GM21367 (cell line): Measurements from ENCODE around the gene NKX6-2.
"Not testable (repeated sequence)": the region's sequence is repeated elsewhere in the genome, so short reads cannot be mapped to it uniquely, and the experiment has no call there.

Experiments
- ATAC-seq: cut with Tn5 transposase; IDR thresholded peaks from one replicate; pipeline ENCODE4 v1.9.1; 2021; ENCODE audit not compliant: unreplicated experiment

Gene NKX6-2

DNA sequence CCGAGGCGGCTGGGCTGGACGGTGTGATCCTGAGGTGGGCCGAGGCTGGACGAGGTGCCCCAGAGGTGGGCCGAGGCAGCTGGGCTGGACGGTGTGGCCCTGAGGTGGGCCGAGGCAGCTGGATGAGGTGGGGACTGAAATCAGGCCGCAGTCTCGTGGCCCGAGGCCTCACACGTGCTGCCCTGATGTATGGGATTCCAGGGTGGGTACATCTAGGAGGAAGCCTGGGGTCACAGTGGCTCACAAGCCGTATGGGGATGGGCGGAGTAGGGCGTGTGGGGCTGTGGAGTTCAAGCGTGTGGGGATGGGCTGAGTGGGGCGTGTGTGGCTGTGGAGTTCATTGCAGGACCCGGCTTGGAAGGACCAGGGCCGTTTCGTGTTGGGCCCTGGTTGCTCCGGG, 12.5 kb upstream of the NKX6-2 start:
- ATAC-seq = no peak

DNA sequence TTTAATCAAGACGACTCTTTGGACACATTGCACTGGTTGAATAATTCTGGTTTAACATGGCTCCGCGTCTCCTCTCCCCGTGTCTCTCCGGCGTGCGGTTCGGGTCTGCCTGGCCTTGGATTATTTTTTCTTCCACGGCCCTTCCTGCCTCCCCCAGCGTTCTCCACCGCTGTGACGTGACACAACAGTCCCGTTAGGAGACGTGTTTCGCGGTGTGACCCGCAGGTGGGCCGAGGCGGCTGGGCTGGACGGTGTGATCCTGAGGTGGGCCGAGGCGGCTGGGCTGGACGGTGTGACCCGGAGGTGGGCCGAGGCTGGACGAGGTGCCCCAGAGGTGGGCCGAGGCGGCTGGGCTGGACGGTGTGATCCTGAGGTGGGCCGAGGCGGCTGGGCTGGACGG, 12.0 kb upstream of the NKX6-2 start:
- not testable (repeated sequence) for ATAC-seq

DNA sequence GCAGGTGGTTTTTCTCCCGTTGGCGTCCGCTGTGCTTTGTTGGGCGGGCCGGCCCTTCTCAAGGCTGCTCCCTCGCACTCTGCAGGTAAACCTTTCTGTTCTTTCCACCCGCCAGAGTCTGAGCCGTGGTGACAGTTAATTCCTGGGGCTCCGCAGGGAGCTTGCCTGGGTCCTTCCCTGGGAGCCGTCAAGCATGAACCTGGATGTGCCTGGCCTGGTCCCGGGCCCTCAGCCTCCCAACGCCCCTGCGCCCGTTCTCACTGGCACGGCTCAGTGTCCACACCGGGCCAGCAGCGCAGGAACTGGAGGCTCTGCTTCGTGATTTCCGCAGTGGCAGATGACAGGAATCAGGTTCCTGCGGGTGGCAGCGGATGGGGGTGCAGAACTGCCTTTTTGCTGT, 10.9 kb upstream of the NKX6-2 start:
- no peak for ATAC-seq

DNA sequence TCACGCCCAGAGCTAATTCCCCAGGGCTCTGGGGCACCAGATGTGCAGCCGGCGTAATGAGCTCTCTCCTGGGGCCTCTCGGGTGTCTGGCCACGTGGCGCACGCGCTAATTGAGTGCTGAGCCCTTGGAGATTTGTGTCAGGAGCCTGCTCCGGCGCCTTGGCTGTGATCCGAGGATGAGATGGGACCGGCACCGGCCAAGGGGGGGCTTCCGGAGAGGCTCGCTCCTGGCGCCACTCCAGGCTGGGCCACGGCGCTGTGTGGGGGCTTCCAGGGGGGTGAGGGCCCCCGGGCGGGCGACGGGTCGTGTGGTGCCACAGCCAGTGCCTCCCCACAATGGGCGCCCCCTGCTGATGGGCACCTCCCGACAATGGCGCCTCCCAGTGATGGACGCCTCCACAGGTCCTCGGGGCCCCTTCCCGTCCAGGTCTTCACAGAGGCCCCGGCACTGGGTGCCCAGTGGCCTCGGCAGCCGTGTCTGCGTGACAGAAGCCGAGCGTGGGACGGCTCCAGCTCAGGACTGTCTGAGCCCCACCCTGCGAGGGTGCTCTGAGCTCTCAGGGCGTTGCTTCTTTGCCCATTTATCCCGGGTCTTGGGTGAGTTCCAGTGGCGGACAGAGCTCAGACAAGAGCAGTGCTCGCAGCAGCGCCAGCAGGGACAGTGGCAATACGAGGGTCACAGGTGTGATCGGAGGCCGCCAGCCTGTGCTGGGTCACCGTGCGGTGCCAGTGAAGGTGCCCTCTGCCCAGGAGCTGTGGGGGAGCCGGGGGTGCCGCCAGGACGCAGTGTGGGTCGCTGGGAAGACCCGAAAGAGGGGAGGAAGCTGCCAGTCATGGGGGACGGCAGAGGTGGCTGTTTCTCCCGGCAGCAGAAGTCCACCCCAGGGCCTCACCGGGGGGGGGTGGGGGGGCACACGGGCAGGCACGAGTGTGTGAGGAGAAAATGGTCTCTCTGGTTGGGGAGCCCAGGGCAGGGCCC, 8.2 kb upstream of the NKX6-2 start:
- ATAC-seq = no peak

DNA sequence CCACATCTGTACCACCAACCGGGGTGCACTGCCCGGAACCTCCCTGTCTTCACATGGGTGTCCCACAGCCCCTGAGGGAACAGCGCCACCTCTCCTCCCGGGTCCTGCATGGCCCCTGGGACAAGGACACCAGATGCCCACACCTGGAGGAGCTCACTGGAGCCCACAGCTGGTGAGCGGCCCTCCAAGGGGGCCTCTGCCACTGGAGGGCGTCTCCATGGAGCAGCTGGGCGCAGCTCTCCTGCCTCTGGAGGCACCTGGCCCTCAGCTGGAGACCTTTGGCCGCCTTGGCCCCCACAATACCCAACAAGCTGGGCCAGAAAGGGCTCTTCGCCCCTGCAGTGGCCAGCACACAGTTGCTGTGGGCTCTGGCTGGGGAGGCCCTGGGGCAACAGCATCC, 7.3 kb upstream of the NKX6-2 start:
- no peak for ATAC-seq

DNA sequence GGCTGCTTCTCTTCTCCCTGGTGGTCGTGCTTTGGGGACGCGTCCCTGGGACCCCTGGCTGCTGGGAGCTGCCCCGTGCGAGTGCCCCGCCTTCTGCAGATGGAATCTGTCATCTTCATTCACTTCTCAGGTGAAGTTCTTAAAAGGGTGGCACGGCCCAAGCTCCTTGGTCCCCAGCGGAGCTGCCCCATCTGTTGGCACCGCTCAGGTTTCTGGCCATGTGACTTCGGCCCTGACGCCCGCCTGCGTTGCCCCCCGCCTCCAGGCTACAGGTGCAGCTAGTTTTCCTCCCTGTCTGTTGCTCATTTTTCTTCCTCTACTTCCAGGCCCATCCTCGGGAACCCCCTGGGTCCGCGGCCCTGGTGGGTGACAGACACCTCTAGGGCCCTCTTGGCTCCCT, 6.8 kb upstream of the NKX6-2 start:
- ATAC-seq = no peak

DNA sequence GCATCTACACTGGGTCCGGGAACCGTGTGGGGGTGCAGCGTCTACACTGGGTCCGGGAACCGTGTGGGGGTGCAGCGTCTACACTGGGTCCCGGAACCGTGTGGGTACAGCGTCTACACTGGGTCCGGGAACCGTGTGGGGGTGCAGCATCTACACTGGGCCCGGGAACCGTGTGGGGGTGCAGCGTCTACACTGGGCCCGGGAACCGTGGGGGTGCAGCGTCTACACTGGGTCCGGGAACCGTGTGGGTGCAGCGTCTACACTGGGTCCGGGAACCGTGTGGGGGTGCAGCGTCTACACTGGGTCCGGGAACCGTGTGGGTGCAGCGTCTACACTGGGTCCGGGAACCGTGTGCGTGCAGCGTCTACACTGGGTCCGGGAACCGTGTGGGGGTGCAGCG, 6.2 kb upstream of the NKX6-2 start:
- ATAC-seq = not testable (repeated sequence)

DNA sequence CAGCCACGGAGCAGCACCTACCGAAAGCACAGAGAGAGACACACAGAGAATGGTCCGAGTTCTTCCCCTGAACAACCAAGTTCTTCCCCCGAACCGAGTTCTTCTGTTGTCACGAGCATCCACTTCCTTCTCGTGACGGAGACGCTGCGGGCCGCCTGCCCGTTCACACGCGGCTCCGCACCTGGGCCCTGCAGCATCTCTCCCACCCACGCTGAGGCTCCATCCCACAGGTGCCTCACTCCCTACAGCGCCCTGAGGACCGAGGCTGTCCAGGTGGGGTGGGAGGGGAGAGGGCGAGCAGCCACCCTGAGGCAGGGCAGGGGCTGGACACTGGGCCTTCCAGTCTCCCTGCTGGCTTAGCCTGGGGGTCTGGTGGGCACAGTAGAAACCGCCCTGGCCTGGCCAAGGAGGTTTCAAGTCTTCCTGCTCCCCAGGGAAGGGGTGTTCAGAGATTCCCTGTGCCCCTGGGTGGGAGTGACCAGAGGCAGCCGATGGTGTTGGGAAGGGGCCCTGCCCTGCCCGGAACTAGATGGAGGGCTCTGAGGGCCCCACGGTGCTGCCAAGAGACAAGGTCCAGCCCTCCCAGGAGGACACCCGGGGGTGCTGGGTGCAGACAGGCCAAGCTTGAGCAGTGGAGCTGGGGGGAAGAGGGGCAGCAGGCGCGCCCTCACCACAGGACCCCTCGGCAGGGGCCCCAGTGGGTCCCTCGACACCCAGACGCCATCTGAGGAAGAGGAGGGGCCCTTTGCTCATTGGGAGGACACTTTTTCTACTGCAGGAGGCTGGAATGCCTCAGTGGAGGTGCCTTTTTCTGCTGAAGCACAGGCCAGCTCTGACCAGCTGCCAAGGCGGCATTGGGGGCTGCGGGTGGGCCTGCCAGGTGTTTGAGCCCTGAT, 5.2 kb upstream of the NKX6-2 start:
- ATAC-seq = no peak

DNA sequence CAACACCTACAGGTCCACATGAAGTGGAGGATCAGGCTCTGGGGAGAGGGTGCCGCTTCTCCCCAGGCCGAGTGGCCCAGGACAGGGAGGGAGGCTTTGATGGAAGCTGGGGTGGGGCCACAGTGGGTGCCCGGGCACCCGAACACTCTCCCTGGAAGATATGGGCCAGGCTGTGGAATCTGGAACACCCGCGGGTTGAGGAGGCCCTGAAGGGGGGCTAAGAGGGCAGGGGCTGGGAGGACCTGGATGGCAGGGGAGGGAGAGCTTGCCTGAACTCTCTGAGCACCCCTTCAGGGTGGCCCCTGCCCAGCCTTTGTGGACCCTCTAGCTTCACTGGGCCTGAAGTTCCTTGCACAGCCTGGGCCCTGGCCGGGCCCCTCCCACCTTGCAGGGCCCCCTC, 4.5 kb upstream of the NKX6-2 start:
- ATAC-seq = no peak

DNA sequence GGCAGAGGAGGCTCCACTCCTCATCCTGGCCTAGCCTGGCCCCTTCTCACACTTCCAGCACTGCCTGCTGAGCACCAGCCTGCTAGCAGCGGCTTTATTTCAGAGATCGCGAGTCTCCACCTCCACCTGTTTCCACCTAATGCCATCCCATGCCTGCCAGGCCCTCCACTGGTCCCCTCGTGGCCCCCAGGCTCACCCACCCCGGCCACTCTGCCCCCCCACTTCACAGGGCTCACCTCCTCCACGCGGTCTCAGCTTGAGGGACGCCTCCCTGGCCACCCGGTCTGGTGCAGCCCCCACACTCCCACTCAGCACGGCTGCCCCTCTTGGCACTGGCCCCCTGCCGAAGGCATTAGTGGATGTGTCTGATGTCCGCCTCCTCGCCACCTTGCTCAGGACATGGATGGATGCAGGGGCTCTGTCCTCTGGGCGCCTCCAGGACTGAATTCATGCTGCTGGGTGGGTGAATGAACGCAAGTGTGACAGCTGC, 3.8 kb upstream of the NKX6-2 start:
- ATAC-seq = no peak

DNA sequence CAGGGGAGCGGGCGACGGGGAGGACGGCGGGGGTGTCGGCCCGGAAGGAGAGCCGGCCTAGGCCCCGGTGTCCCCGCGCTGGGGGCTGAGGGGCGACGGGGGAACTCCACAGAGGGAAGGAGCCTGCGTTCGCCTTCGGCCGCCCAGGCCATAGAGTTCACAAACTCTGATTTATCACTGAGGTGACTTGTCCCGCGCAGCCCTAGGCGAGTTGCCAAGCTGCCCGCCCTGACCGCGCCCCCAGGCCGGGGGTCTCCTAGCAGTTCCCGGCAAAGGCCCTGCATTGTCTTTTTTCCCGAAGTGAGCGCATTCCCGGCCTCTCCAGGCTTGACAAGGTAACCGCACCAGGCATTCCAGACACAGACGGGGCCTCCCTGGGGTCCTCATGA, 2.9 kb upstream of the NKX6-2 start:
- no peak for ATAC-seq

DNA sequence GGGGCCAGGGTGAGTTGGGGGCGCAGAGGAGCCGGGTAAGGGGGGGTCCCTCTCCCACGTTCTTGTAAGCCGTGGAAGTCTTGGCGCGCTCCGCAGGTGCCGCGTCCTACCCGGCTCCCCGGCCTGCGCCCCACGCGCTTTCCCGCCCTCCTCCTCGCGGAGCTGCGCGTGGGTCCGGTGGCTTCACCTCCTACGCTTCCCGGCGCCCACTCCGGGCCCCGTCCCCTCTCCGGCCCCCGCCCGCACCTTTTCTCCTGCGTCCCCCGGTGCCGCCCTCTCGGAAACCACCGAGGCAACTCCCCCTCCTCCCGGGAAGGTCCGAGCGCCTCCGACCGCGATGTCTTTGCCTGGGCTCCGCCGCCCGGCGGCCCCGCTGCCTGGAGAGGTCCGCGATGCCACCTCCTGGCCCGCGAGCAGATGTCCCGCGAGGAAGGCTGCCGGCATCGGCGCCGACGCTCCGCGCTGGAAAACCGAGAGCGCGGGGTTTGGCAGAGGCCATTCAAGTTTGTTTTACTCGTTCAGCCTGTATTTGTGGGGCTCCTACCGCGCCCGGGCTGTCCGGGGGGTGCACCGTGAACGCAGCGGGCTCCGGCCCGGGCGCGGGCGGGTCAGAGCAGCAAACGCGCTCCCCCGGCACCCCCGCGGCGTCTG, 2.4 kb upstream of the NKX6-2 start:
- ATAC-seq = no peak

DNA sequence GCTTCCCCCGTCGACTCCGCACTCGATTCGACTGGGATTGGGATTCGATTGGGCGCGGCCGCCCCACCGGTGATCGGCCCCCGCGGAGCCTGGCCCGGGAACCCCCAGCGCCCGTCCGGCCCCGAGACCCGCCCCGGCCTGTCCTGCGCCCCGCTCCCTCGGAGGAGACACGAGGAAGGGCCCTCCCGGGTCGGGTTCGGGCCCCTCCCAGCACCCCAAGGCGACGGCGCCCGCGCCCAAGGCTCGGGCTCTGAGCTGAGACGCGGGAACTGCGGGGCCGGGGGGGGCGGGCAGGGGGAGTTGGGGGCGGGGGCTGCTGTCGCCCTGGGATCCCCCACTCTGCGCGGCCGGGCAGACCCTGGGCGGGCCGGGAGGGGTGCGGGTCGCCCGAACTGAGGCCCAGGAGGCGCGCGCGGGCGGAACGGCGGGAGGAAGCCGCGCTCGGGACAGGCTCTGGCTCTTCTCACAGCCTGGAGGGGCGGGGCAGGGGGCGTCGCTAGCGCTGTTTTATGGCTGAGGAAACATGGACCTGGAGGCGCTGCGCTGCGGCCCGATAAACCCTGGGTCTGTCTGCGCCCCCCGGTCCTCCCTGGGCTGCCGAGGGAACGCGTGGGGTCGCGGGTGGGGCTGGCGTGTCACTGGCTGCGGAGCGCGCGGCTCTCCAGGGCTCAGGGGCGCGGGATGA, 1.7 kb upstream of the NKX6-2 start:
- no peak for ATAC-seq

DNA sequence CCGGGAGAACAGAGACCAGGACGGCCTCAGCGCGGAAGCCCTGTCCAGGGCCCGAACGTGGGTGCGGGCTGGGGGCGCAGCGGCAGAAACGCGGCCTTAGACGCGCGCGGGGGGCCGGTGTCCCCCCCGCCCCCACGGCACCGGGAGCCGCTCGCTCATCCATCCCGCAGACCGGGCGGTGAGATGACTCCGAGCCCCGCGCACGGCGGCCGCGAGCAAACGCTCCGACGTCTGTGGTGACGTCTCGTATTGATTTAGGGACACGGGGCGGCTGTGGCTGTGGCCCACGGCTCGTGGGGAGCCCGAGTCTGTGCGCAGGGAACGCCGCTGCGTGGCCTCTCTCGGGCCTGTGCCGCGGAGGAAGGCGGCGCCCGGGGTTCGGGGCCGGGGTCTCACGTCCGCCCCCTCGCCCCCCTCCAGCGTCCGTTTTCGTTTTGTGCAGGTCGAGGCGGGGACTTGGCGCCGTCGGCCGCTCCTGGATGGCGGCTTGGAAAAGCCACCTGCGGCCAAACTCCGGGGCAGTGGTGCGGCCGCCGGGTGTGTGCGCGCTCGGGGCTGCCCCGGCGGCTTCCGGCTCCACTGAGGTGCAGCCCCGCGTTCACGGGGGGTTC, 1.0 kb upstream of the NKX6-2 start:
- ATAC-seq = no peak

DNA sequence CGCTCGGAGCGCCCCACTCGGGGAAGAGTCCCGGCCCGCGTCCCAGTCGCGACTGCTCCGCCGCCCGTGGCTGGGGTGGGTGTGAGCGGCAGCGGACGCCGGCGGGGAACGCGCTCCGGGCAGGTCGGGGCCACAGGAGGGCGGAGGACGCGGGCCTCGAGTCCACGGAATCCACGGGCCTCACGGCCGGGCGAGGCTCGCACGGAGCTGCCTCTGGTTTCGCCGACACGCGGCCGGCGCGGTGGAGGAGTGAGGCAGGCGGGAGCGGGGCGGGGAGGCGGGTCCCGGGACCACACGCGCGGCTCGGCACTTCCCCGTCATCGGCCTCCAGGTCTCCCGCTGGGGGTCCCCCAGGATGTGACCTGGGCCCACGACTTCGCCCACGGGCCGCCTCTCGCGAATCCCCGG, 533 bp upstream of the NKX6-2 start:
- ATAC-seq = no peak

DNA sequence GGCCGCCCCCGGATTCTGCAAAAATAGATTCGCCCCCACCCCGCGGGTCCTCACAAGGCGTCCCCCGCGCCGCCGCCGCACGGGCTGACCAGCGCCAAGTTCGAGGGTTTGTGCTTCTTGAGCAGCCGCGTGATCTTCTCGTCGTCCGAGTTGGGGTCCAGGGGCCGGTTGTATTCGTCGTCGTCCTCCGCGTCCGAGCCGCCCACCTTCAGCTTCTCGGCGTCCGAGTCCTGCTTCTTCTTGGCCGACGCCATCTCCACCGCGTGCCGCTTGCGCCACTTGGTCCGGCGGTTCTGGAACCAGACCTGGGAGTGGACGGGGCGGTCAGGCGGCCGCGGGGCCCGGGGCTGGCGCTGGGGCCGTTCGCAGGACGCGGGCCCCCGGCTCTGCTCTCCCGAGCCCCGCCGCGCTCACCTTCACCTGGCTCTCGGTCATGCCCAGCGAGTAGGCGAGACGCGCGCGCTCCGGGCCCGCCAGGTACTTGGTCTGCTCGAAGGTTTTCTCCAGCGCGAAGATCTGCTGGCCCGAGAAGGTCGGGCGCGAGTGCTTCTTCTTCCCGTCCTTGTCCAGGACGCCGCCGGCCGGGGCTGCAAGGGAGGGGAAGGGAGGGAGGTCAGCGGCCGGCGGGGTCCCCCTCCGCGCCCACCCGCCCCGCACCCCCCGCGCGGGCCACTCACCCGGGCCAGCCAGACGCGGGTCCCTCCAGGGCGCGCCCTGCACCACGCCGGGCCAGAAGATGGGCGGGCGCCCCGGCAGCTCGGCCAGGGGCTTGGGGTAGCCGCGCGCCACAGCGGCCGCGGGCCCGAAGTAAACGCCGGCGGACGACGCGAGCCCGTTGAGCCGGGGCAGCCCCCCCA, 853 bp downstream of the NKX6-2 start:
- no peak for ATAC-seq

DNA sequence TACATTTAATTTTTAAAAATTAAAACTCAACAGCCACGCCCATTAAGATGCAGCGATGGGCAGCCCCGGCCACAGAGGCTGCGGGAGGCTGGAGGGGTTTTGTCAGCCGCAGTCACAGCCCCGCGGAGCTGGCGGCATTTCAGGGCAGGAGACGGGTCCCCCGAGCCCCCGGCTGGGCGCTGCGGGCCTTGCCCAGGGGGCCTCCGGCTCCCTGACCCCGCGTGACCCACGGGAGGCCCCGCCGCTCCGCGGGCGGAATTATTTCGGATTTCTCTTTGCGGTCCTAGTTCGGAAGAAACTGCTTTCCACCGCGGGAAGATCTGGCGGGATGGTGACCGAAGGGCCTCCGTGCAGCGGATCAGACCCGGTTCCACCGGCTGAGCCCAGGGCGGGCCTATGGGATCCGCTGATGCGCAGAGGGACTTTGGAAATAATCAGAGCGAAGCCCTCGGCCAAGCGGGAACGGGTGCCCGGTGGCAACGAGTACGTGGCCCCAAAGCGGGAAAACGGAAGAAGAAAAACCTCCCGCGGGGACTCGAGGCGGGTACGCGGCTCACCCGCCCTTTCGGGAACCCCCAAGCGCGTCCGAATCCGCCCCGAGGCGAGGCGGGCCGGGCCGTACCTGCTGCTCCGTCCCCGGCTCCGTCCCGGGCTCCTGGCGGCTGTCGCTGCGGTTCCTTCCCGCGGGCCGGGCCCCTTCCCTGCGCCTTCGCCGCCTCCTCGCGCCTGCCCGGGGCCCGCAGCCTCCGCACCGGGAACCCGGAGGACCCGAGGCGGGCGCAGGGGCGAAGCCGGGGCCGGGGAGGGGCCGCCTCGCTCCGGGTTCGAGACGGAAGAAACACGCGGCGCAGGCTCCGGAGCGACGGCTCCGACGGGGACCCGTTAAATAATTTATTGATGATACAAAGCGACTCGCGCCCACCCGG, 1.7 kb downstream of the NKX6-2 start:
- ATAC-seq = no peak
